ENCODE data around the gene ARHGEF10L. TPM values are rescaled to one million over a fixed set of nuclear protein-coding genes. Genes with fewer than 3 reads are reported as not detected.
"Not testable (repeated sequence)": the region's sequence is repeated elsewhere in the genome, so short reads cannot be mapped to it uniquely, and the experiment has no call there.

ARHGEF10L gene
- total RNA-seq, 1 experiment from 2014 or later: 10.5 TPM

GRCh38 chr1:17733661-17734060 lies 194.2 kb downstream of the ARHGEF10L start:
- peaks cover 33% of the 10 kb centered on the region; the same call in 1 of the 2 replicates for H3K27me3 ChIP-seq
- H3K36me3 ChIP-seq: no peaks in the 10 kb centered on the region
- H3K4me3 ChIP-seq: no peak overlapping the region
- no peaks in the 10 kb centered on the region for H3K4me1 ChIP-seq
- no peaks in the 10 kb centered on the region for H3K9me3 ChIP-seq (replicated peaks)
- DNase-seq: no peak
- no peak overlapping the region for H3K27ac ChIP-seq

GRCh38 chr1:17734609-17735008 lies 195.1 kb downstream of the ARHGEF10L start:
- Histone ChIP-seq H3K9me3 (replicated peaks) (no peaks in the 10 kb centered on the region), H3K27me3 (peaks cover 33% of the 10 kb centered on the region; the same call in 1 of the 2 replicates), H3K27ac (no peak overlapping the region), H3K4me3 (no peak overlapping the region), H3K4me1 (no peaks in the 10 kb centered on the region), H3K36me3 (no peaks in the 10 kb centered on the region)
- no peak for DNase-seq

- Histone ChIP-seq H3K4me3 (no peak overlapping the region), H3K27me3 (peaks cover 30% of the 10 kb centered on the region; the same call in 1 of the 2 replicates), H3K4me1 (no peaks in the 10 kb centered on the region), H3K27ac (no peak overlapping the region), H3K36me3 (no peaks in the 10 kb centered on the region), H3K9me3 (replicated peaks) (no peaks in the 10 kb centered on the region)
- DNase-seq: no peak
Observed at GRCh38 chr1:17735348-17735747, 195.8 kb downstream of the ARHGEF10L start.

DNA sequence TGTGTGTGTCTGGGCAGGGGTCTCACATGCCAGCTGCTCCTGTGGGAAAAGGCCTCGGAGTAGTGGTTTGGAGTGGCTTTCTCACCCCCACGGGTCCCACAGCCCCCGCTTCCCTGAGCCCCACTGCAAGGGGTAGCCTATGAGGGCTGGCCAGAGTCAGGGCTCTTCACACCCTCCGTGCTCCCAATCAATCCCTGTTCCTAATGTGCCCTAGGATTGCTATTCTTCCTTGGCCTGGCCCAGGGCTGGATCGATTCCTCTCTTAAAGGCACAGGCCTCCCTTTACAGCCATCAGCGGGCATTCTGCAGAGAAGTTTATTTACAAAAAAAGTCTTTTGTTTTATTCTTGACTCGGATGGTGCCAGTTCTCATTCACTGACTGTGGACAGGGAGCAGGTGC lies 196.3 kb downstream of the ARHGEF10L start:
- Histone ChIP-seq H3K27me3 (peaks cover 30% of the 10 kb centered on the region; the same call in 1 of the 2 replicates), H3K27ac (no peak overlapping the region), H3K9me3 (replicated peaks) (no peaks in the 10 kb centered on the region), H3K36me3 (no peaks in the 10 kb centered on the region), H3K4me1 (no peaks in the 10 kb centered on the region), H3K4me3 (no peak overlapping the region)
- DNase-seq: no peak

DNA sequence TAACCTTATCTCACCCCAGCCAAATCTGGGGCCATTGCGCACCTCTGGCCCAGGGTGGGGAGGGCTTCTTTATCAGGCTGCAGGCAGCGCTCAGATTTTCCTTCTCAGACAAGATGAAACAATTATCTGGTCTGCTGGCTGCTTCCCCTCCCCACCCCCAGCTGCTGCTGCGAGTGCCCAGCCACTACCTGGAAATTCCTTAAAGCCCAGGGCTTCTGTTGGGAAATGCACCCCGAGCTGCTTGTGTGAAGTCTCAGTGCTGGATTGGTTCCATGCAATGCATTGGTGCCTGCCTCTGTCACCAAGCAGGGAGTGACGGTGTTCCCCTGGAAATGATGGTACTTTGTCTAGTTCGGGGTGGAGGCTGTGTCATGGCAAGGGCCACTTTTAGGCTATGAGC lies 197.1 kb downstream of the ARHGEF10L start:
- Histone ChIP-seq H3K27me3 (peaks cover 30% of the 10 kb centered on the region; the same call in 1 of the 2 replicates), H3K4me3 (no peak overlapping the region), H3K36me3 (no peaks in the 10 kb centered on the region), H3K4me1 (no peaks in the 10 kb centered on the region), H3K27ac (no peak overlapping the region), H3K9me3 (replicated peaks) (no peaks in the 10 kb centered on the region)
- DNase-seq: no peak

GRCh38 chr1:17739050-17739449 lies 199.6 kb downstream of the ARHGEF10L start:
- H3K4me3 ChIP-seq: no peak overlapping the region
- H3K27me3 ChIP-seq: peaks cover 25% of the 10 kb centered on the region; the same call in 1 of the 2 replicates
- no peaks in the 10 kb centered on the region for H3K36me3 ChIP-seq
- no peak overlapping the region for H3K27ac ChIP-seq
- no peak for DNase-seq
- no peaks in the 10 kb centered on the region for H3K4me1 ChIP-seq
- H3K9me3 ChIP-seq (replicated peaks): no peaks in the 10 kb centered on the region

DNA sequence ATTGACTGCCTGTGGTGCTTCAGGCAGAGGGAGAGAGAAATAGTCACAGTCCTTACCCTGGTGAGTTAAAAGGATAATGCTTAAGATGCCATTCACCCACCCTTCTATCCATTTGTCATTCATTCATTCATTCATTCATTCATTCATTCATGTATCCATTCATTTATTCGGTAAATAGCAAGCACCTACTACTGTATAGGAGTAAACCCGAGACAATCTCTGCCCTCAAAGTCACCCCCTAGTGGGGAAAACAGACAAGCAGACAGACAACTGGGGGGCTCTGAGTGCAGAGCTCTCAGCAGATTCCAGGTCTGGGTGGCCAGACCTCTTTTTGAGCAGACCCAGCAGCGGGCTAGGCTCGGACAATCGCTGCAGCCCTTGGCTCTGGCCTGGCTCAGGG lies 201.6 kb downstream of the ARHGEF10L start:
- Histone ChIP-seq H3K4me3 (no peak overlapping the region), H3K27ac (no peak overlapping the region), H3K27me3 (peaks cover 31% of the 10 kb centered on the region; the same call in 1 of the 2 replicates), H3K4me1 (no peaks in the 10 kb centered on the region), H3K36me3 (no peaks in the 10 kb centered on the region), H3K9me3 (replicated peaks) (no peaks in the 10 kb centered on the region)
- no peak for DNase-seq

DNA sequence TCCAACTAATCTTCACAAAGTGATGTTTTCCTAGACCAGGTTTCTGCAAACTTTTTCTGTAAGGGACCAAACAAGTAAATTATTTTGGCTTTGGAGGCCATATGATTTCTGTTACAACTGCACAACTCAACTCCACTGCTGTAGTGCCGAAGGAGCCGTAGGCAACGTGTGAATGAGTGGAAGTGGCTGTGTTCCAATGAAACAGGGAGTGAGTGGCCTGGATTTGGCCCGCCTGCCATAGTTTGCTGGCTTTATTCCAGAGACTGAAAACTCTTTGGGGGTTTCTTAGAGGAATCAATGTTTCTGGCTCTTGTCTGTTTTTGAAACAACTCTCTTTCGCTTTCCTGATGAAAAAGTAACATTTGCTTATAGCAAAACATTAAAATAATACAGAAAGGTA lies 203.1 kb downstream of the ARHGEF10L start:
- Histone ChIP-seq H3K4me3 (no peak overlapping the region), H3K9me3 (replicated peaks) (no peaks in the 10 kb centered on the region), H3K4me1 (no peaks in the 10 kb centered on the region), H3K27ac (no peak overlapping the region), H3K27me3 (peaks cover 19% of the 10 kb centered on the region; the same call in 1 of the 2 replicates), H3K36me3 (no peaks in the 10 kb centered on the region)
- DNase-seq: no peak

- Histone ChIP-seq H3K27me3 (peaks cover 19% of the 10 kb centered on the region; the same call in 1 of the 2 replicates), H3K4me3 (no peak overlapping the region), H3K27ac (no peak overlapping the region), H3K4me1 (no peaks in the 10 kb centered on the region), H3K9me3 (replicated peaks) (no peaks in the 10 kb centered on the region), H3K36me3 (no peaks in the 10 kb centered on the region)
- DNase-seq: no peak
Observed at GRCh38 chr1:17743008-17743647, 203.6 kb downstream of the ARHGEF10L start.

DNA sequence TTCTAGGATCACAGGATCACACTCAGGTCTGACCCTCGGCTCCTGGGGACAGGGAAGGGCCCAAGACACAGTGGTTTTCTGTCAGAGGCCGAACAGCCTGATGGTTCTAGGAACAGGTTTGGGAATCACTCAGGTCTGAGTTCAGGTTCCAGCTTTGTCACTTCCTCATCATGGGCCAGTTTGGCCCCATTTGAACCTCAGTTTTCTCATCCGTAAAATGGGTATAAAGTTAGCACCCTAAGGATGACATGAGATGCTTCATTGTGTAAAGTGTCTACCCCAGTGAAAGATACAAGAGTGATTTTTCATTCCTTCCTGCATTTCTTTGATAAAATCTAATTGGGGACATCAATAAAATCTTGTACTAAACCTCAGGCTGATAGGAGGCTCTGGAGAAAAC lies 204.4 kb downstream of the ARHGEF10L start:
- Histone ChIP-seq H3K4me3 (no peak overlapping the region), H3K27ac (no peak overlapping the region), H3K36me3 (no peaks in the 10 kb centered on the region), H3K4me1 (no peaks in the 10 kb centered on the region), H3K27me3 (peaks cover 19% of the 10 kb centered on the region; the same call in 1 of the 2 replicates), H3K9me3 (replicated peaks) (no peaks in the 10 kb centered on the region)
- no peak for DNase-seq

DNA sequence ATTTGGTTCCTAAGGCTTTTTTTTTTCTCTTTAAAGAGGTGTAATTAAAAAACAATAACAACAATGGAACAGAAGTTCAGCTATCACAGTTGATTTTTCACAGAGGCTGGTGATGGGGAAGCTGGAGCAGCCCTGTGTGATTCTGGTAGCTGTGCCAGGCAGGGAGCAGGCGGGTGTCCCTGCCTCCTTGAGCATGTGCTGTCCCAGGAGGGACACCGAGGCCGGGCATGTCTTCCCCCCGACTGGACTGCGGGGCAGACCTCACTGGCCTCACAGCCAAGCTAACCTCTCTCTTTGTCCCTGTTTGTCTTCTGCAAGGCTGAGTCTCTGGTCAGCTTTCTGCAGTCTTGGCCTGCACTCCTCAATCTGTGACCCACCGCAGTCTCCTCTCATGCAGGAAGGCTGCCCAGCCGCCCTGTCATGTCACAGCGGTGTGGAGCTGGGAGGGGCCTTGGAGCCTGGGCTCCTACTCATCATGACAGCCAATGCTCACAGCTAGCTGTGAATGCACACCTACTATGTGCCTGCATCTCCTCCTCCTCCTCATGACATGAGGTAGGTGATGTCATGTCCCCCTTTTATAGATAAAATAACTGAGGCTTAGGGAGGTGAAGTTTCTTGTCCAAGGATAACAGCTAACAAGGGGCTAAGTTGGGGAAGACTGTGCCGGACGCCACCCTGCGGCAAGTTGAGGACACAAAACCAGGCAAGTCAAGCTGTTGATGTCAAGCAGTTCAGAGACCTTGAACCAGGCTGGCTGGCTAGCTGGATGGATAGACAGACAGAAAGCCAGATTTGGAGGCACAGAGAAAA lies 205.4 kb downstream of the ARHGEF10L start:
- H3K27ac ChIP-seq: no peak overlapping the region
- H3K4me3 ChIP-seq: no peak overlapping the region
- no peak for DNase-seq
- H3K36me3 ChIP-seq: no peaks in the 10 kb centered on the region
- H3K27me3 ChIP-seq: peaks cover 19% of the 10 kb centered on the region; the same call in 1 of the 2 replicates
- no peaks in the 10 kb centered on the region for H3K9me3 ChIP-seq (replicated peaks)
- H3K4me1 ChIP-seq: no peaks in the 10 kb centered on the region

DNA sequence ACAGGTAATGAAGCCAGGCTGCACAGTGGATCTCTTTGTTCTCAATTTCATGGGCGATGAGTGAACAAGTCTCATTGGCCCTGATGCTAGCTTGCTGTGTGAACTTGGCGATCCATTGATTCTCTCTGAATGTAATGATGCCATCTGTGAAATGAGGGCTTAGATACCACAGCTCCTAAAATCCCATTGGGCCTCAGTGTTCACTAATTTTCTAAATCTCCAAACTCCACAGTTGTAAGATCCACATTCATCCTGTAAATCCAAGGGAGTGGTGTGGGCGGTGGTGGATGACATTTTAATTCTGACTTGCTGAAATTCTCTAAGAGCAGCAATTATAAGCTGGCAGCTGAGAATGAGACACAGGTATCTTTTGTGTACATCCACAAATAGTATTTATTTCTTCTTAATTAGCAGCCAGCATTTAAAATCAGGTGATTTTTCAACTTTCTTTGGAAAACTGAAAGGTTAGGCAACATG lies 206.0 kb downstream of the ARHGEF10L start:
- H3K27me3 ChIP-seq: peaks cover 19% of the 10 kb centered on the region; the same call in 1 of the 2 replicates
- H3K36me3 ChIP-seq: no peaks in the 10 kb centered on the region
- no peak overlapping the region for H3K4me3 ChIP-seq
- H3K4me1 ChIP-seq: no peaks in the 10 kb centered on the region
- H3K9me3 ChIP-seq (replicated peaks): no peaks in the 10 kb centered on the region
- peak in 1 of 2 experiments; percentile 15 for DNase-seq
- no peak overlapping the region for H3K27ac ChIP-seq

DNA sequence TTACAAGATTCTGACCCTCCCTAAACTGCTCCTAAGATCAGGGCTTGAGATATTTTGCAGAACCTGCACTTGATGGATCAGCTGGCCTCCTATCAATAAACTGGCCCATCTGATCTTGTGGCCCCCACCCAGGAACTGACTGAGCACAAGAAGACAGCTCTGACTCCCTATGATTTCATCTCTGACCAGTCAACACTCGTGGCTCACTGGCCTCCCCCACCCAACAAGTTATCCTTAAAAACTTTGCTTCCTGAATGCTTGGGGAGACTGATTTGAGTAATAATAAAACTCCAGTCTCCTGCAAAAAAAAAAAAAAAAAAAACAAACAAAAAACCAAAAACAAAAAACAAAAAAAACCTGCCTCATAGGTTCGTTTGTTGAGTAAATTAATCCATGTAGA lies 206.8 kb downstream of the ARHGEF10L start:
- H3K4me1 ChIP-seq; H3K4me3 ChIP-seq; DNase-seq; H3K36me3 ChIP-seq; H3K27ac ChIP-seq; H3K9me3 ChIP-seq (replicated peaks): not testable (repeated sequence)
- H3K27me3 ChIP-seq: peaks cover 19% of the 10 kb centered on the region; the same call in 1 of the 2 replicates

DNA sequence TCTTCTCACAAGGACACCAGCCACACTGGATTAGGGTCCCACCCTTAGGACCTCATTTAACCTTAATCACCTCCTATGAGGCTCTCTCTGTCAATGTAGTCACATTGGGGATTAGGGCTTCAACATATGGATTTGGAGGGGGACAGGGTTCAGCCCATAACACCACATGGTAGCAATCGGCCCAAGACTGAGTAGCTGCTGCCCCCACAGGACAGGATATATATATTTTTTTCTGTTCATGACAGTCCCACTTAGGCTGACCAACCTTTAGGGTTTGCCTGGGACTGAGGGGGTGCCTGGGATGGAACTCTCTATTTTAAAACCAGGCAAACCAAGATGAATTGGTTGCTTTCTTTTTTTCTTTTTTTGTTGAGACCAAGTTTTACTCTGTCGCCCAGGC lies 207.4 kb downstream of the ARHGEF10L start:
- H3K4me3 ChIP-seq: no peak overlapping the region
- DNase-seq: no peak
- no peak overlapping the region for H3K27ac ChIP-seq
- no peaks in the 10 kb centered on the region for H3K4me1 ChIP-seq
- H3K9me3 ChIP-seq (replicated peaks): no peaks in the 10 kb centered on the region
- no peaks in the 10 kb centered on the region for H3K36me3 ChIP-seq
- peaks cover 19% of the 10 kb centered on the region; the same call in 1 of the 2 replicates for H3K27me3 ChIP-seq
